ENCODE measurements around the gene MAP3K15.

Gene MAP3K15

GRCh38 chrX:19343085-19343534, 172.2 kb downstream of the MAP3K15 start:
- DNase-seq = no peak

- DNase-seq = no peak
Measured at GRCh38 chrX:19342331-19342906, 172.9 kb downstream of the MAP3K15 start.

- no peak for DNase-seq
Measured at GRCh38 chrX:19334945-19335626, 180.2 kb downstream of the MAP3K15 start.

- DNase-seq = no peak
Measured at GRCh38 chrX:19332983-19333382, 182.3 kb downstream of the MAP3K15 start.

- DNase-seq = no peak
Measured at GRCh38 chrX:19331831-19332230, 183.5 kb downstream of the MAP3K15 start.

GRCh38 chrX:19326567-19326966, 188.7 kb downstream of the MAP3K15 start:
- DNase-seq = no peak

Data from SIG-M5 (cell line).